ENCODE measurements around the gene TERT.
"Not testable (repeated sequence)": the region's sequence is repeated elsewhere in the genome, so short reads cannot be mapped to it uniquely, and the experiment has no call there.

Gene TERT

GRCh38 chr5:1277781-1278180, 17.1 kb downstream of the TERT start:
- DNase-seq, result no peak

GRCh38 chr5:1277331-1277730, 17.5 kb downstream of the TERT start:
- DNase-seq, result no peak

GRCh38 chr5:1276930-1277329, 17.9 kb downstream of the TERT start:
- DNase-seq, result no peak

GRCh38 chr5:1275397-1276391, 19.2 kb downstream of the TERT start:
- DNase-seq, result not testable (repeated sequence)

GRCh38 chr5:1274471-1274870, 20.4 kb downstream of the TERT start:
- DNase-seq, result no peak

- DNase-seq, result no peak
Measured at GRCh38 chr5:1273745-1274144, 21.1 kb downstream of the TERT start.

- DNase-seq, result no peak
Measured at GRCh38 chr5:1272201-1272600, 22.7 kb downstream of the TERT start.

GRCh38 chr5:1270933-1271914, 23.6 kb downstream of the TERT start:
- no peak for DNase-seq

- DNase-seq, result no peak
Measured at GRCh38 chr5:1270426-1270825, 24.4 kb downstream of the TERT start.

- no peak for DNase-seq
Measured at GRCh38 chr5:1268666-1269065, 26.2 kb downstream of the TERT start.

- DNase-seq, result no peak
Measured at GRCh38 chr5:1268056-1268455, 26.8 kb downstream of the TERT start.

- not testable (repeated sequence) for DNase-seq
Measured at GRCh38 chr5:1267464-1267863, 27.4 kb downstream of the TERT start.

GRCh38 chr5:1266791-1267190, 28.1 kb downstream of the TERT start:
- DNase-seq, result no peak

- DNase-seq, result no peak
Measured at GRCh38 chr5:1265461-1266455, 29.1 kb downstream of the TERT start.

- DNase-seq, result no peak
Measured at GRCh38 chr5:1265026-1265425, 29.8 kb downstream of the TERT start.

GRCh38 chr5:1264211-1264610, 30.7 kb downstream of the TERT start:
- DNase-seq, result no peak

- DNase-seq, result no peak
Measured at GRCh38 chr5:1262381-1262780, 32.5 kb downstream of the TERT start.

- DNase-seq, result no peak
Measured at GRCh38 chr5:1261643-1262042, 33.2 kb downstream of the TERT start.

- no peak for DNase-seq
Measured at GRCh38 chr5:1259806-1260480, 34.9 kb downstream of the TERT start.

- no peak for DNase-seq
Measured at GRCh38 chr5:1257841-1258240, 37.0 kb downstream of the TERT start.

- DNase-seq, result no peak
Measured at GRCh38 chr5:1257363-1257762, 37.5 kb downstream of the TERT start.

- DNase-seq, result no peak
Measured at GRCh38 chr5:1256776-1257175, 38.1 kb downstream of the TERT start.
